GM03348 (cell line): ENCODE results near the gene GPR22.

Source experiments
- DNase-seq: peaks from one replicate; pipeline ENCODE4 v3.0.0; 2012; ENCODE audit warnings: low spot score

GPR22 gene, protein sequence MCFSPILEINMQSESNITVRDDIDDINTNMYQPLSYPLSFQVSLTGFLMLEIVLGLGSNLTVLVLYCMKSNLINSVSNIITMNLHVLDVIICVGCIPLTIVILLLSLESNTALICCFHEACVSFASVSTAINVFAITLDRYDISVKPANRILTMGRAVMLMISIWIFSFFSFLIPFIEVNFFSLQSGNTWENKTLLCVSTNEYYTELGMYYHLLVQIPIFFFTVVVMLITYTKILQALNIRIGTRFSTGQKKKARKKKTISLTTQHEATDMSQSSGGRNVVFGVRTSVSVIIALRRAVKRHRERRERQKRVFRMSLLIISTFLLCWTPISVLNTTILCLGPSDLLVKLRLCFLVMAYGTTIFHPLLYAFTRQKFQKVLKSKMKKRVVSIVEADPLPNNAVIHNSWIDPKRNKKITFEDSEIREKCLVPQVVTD

DNA sequence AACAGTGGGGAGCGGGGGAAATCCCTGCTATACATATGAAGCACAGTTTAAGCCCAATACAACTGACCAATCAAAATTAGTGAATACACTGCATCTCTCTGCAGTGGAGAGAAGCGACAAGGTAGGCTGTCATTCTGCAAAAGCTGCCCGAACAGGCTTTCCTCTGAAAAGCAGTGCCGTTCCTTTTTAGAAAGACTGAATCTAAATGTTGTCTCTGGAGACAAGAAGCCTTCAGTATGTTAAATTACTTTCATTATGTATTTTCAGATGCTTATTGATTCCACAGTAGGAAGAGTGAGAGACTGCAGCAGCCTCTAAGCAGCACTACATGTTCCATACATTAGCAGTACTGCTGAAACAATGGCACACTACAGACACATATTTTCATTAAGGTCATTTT lies at the start of gene GPR22:
Gene GPR22, plus strand, starts transcription at position 129 of the 400 bp plus-strand sequence. CDS start 4,004 bp downstream, outside the sequence.
- DNase-seq, result no peak

DNA sequence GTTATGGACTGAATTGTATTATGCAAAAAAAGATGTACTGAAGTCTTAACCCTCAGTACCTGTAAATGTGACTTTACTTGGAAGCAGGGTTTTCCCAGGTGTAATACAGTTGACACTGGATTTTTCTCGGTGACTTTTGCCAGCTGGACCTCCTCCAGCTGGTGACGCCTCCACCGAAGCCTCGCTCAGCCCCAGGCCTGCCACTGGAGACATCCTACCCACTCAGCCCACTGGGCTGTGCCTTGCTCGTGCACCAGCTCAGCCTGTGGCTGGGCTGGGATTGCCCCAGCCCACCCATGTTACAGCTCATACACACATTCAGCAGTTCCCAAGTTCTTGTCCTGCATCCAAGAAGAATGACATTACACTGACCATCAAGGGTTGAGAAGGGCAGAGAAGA lies 42.4 kb upstream of the GPR22 start:
- no peak for DNase-seq

DNA sequence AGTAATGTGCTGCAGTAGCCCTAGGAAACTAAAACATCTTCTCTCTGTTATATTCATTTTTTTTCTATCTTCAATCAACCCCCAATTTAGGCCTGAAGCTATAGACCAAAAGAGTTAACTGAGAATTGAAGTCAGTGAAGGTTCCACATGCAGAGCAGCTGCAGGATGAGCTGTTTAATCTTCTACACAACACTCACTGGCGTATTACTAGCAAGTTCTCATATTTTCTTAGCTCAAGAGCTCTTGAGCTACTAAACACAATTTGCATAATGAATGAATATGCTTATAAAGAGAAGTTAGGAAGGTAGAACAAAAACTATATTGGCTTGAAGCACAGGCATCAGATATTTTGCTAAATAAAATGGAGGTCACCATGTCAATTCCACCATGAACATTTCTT lies 41.2 kb upstream of the GPR22 start:
- DNase-seq, result no peak

DNA sequence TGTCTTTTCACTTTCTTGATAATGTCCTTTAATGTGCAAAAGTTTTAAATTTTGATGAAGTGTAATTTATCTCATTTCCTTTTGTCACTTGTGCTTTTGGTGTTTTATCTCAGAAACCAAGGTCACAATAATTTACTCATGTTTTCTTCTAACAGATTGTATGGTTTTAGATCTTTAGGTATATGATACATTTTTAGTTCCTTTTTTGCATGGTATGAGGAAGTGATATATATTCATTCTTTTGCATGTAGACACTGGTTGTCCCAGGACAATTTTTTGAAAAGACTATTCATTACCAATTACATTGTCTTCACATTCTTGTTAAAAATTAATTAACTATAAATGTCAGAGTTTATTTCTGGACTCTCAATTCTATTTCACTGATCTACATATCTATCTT lies 39.8 kb upstream of the GPR22 start:
- DNase-seq, result no peak

DNA sequence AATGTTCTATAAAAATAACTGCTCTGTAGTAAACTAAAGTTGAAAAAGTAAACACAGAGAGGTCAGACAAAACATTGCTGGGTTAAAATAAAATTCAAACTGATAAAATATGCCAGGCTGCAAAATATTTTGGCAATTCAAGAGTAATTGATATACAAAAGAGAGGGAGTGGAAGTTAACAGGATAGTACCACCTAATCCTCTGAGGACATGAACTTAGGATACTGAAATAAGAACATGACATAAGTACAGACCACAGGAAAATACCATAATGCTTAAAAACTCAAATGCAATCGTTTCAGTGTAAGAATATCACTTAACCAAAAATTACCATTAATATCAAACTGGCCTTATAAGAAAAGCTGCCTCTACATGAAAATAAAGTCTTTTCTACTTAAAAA lies 37.6 kb upstream of the GPR22 start:
- DNase-seq, result no peak

DNA sequence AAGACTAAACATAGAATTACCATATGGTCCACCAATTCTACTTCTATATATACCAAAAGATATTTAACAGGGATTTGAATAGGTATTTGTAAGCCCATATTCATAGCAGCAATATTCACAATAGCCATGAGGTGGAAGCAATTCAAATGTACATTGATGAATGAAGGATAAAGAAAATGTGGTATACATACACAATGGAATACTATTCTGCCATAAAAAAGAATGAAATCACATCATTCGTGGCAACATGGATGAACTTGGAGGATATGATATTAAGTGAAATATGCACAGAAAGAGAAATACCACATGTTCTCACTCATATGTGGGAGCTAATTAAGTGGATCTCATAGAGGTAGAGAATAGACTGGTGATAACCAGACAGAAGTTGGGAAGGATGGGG lies 34.1 kb upstream of the GPR22 start:
- DNase-seq, result no peak

DNA sequence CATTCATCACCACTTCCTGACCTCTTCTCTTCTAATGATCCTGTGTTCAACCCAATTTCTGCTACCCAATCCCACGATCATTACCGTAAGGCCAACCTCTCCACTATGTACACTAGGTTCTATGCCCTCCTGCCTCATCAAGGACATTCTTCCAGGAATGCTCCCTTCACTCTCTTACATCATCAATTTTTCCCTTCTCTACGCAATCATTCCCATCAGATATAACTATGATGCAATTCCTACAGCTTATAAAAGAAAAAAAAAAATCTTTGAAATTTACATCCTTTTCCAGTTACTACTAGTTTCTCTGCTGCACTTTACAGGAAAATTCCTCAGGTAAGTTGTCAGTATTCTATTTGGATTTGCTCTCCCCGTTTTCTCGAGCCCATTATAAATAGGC lies 30.8 kb upstream of the GPR22 start:
- no peak for DNase-seq

DNA sequence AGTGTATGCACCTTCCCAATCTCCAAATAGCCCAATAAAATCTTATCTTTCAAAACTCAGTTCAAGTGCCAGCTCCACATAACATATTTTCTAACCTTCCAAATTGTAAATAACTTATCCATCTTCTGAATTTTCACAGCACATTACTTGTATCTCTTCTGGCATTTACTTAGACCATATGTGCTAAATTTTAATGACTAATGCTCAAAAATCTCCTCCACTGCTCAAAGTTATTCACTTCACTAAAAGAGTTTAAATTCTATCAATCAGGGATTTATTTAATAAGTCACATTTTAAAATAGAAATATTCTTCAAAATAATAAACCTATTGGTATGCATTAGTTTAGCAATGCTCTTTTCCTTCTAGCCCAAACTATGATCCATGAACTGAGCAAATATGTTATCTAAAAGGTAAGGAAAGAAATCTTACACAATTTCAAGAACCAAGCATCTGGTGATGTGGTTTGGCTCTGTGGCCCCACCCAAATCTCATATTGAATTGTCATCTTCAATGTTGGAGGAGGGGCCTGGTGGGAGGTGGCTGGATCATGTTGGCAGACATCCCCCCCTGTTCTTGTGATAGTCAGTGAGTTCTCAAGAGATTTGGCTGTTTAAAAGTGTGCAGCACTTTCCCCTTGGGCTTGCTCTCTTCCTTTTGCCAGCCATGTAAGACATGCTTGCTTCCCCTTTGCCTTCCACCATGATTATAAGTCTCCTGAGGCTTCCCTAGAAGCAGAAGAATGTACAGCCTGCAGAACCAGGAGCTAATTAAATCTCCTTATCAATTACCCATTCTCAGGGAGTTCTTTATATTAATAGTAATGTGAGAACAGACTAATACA lies 28.1 kb upstream of the GPR22 start:
- DNase-seq, result peak; percentile 36

DNA sequence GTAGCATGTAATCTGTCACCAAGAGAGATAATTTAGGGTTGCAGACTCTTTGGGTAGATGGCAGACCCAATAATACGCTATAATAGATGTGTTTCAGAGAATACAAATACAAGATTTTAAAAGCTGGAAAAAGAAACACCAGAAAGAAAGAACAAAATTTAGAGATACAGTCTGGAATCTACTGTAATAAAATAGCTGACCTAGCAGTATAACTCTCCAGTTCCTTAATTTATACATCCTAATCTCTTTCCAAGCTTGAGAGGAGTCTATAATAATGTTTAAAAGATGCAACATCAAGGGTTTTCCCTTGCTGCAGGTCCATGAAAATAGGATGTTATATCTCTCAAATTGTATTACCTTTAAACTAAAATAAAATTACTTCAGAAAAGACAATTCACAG lies 27.2 kb upstream of the GPR22 start:
- no peak for DNase-seq

DNA sequence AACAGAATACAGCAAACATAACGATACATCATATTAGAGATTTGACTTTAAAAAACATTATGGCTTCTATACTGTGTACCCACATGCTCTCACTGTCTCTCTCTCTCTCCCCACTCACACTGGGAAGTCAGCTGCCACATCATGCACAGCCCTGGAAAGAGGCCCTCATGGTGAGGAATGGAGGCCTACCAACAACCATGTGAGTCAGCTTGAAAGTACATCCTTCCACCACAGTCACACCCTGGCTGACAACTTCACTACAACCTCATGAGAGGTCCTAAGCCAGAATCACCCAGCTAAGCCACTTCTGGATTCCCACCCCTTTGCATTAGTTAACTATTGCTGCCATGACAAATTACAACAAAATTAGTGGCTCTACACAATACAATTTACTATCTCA lies 23.3 kb upstream of the GPR22 start:
- DNase-seq, result peak; percentile 29

DNA sequence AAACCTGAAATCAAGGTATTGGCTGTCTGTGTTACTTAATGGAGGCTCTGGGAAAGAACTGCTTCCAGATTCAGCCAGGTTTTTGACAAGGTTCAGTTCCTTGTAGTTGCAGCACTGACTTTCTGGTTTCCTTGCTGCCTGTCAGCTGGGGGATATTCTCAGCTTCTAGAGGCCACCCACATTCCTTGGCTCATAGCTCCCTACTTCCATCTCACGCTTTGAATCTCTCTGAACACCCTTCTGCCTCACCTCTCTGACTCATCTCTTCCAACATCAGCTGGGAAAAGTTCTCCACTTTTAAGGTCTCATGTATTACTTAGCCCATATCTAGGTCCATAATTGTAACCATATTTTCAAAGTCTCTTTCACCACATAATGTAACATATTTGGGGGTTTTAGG lies 22.9 kb upstream of the GPR22 start:
- DNase-seq, result peak; percentile 11

DNA sequence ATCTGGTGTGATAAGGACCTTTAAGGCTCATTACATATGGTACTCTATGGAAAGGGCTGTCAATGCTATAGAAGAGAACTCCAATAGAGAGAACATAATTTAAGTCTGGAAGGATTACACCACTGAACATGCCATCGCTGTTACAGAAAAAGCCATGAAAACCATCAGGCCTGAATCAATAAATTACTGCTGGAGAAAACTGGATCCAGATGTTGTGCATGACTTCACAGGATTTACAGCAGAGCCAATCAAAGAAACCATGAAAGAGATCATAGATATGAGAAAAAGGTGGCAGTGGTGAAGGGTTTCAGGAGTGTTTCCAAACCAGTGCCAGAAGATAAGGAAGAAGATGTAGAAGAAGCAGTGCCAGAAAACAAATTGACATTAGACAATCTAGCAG lies 18.9 kb upstream of the GPR22 start:
- DNase-seq, result peak; percentile 3

DNA sequence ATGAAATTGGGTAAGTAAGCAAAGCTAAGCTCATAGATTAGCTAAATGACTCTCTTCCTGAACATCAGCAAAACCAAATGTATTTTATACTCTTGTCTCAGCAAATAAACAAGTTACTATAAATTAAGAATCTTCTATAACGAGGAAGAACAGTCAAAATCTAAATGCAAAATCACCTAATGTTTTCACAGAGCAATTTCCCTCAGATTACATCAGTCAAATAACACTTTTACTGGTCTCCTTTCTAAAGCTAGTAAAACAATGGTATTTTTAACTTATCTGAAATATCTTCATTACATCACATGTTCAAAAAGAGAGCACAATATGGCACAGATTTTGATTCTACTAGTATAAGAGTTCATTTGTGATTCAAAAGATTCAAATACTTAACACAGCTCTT lies 16.5 kb upstream of the GPR22 start:
- DNase-seq, result no peak

DNA sequence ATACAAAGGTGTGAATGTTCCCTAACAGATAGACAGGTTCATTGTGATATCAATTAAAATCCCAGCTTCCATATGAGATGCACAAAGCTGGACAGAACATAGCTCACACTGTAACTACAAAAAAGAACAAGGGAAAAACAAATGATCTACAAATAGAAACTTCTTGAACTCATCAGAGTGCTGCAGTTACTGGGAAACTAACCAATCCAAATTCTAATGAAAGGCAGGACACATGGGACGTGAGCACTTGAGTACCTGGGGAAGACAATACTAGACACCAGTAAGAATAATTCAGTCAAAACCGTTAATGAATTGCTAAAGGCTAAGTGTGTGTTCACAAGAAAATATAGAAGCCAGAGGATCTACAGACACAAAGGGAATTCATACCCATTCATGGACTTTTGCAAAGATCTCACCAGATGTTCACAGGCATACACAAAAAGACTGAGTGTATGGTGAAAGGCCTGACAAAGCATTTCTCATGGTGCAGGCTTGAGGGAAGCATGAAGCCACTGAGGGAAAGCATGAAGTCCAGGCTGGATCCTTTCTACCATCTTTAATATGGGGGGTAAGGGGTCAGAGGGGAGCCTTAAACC lies 7.8 kb upstream of the GPR22 start:
- no peak for DNase-seq

DNA sequence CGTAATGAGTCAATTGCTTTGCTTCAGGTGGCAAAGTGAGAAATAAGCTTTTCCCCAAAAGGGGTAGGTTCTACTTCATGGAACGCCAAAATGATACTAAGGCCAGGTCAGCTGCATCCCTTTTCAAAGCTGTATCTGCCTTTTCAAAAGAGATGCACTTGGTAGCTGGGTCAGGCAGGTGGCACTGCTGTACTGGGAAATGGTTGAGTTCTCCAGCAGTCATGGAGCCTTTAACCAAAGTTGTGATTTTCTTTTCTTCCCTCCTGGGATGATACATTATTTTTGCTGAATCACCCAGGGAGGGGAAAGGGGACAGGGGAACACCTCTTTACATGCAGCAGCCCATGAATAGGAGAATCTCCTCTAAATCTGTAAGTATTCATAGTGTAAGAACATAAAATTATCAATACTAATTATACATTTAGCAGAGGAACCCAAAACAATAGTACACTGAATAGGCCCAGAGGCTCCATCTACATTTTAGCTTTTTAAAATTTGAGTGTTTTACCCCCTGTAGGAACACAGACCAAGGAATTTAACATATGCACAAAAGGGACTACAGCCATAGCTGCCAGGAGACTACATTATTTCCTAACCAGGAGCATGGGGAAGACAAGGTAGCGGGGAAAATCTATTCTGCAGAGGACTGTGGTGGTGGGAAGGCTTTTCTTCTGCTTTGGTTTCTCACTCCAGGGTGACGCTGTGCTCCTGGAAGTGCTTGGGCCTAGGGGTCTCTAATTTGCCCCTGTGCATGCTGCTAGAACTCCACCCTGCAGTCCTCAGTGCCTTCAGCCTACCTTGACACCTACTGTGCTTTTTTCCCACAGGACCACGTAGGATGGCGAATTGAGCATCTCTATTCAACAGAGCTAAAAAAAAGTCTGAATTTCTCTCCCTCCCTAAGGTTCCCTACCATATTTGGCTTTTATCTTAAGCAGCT lies 6.4 kb upstream of the GPR22 start:
- DNase-seq, result peak; percentile 69

DNA sequence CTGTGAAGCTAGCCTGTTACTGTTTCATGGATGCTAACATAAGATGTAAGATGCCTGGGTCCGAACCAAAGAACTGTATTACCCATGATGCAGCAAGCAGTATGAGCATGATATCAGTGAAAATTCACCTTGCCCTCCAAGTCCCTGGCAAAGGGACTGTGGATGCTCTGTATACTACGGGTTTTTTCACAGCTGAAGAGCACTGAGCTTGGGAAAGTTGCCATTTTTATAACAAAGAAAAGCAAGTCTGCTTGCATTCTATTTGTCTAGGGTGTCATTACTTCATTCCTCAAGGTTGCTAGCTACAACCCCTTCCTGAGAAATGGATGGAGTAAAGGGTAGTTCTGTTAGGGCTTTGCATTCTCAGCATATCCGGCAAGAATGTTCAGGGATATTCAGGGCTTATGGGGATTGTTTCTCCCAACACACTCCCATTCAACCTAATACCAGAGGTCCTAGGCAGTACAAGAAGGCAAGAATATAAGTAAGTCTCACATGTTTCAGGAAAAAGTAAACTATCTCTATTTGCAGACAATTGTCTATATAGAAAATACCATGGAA lies 5.1 kb upstream of the GPR22 start:
- no peak for DNase-seq

DNA sequence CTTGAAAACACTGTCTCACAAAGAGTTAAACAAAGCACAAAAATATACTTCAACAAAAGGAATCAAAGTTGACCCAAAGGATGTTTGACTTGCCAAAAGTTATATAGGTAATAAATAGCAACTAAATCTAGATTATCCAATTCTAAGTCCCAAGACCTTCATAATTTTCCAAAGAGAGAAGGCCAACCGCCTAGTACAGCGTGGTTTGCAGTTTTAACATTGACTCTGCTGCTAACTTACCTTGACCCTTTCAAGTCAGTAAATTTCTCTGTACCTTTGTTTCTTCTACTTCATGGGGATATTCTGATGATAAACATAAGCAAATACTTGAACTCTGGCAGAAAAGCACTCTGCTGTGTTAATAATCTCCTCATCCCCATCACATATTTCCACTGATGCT lies 1.9 kb upstream of the GPR22 start:
- DNase-seq, result no peak

DNA sequence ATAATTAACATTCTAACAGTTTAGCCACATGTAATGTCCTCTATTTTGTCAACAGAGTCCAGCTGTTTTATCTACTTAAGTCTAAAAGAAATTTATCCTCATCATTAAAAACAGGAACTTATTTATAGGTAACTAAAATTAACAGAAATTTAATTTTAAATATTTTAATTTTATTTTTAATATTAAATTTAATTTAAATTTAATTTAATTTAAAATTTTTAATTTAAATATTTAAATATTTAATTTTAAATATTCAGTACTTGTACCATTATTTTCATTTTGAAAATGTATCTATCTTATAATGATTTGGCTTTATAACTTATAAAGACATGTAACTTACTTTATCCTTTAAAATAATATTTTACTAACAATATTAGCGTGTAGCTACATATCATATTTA lies 1.0 kb upstream of the GPR22 start:
- no peak for DNase-seq

DNA sequence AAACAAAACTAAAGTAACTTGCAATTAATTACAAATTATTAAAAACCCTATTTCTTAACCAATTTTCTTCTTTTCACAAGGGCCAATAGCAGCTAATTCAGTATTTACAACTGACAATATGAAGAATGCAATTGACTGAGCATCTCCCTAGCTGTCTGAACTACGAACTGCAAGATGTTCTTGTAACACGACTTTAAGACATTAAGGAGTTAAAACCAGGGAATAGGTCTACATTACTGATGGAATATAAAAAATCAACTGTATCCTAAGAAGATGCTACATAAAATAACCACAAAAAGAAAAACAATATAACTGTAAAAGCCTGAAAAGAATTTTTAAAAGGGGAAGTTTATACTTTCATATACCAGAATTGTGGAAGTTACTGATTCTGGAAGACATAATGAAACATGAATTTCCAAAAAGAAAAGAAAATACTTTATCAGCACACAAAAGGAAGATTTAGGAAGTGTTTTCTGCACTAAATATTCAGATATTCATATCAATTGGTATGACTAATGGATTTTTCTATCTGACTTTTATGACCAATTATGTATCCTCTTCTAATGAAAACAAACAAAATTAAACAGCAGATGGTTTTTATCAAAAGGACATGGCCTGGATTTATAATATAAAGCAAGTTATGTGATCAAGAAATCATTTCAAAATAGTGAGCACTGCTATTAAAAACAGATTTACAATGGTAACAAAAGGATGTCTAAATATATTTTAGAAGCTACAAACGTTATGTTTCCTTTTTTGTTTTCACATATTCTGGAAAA lies 1.6 kb downstream of the GPR22 start:
- DNase-seq, result no peak

DNA sequence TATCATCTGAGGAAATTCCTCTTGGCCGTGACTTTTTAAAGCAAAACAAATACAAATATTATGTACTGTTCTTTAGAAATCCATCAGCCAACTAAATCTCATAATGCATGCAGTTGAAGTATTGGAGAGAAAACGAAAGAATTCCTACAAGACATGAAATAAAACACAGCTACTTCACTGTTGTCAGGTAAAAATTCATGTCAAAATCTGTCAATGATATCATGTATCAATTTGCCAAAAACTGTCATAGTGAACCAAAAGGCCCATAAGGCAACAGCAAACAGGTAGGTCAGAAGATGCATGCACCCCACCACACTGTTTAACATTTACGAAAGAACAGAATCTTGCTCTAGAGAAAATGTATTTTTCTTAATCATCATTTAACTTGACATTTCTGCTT lies 2.3 kb downstream of the GPR22 start:
- no peak for DNase-seq

DNA sequence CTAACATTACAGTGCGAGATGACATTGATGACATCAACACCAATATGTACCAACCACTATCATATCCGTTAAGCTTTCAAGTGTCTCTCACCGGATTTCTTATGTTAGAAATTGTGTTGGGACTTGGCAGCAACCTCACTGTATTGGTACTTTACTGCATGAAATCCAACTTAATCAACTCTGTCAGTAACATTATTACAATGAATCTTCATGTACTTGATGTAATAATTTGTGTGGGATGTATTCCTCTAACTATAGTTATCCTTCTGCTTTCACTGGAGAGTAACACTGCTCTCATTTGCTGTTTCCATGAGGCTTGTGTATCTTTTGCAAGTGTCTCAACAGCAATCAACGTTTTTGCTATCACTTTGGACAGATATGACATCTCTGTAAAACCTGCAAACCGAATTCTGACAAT lies 4.3 kb downstream of the GPR22 start:
- no peak for DNase-seq
